Hindlimb muscle (tissue), 1 donor: ENCODE measurements around the gene BCAS3. TPM values are rescaled to one million over a fixed set of nuclear protein-coding genes. Genes with fewer than 3 reads are reported as not detected.
"Not testable (repeated sequence)": the region's sequence is repeated elsewhere in the genome, so short reads cannot be mapped to it uniquely, and the experiment has no call there.

ENCODE experiments used
- DNase-seq: peaks from one replicate; pipeline ENCODE4 v3.0.0-alpha.2; 2013
- polyA plus RNA-seq: library from polyadenylated mRNA; unstranded; fragments of 120-200 nt; gene quantifications from one replicate; pipeline ENCODE4 v1.2.1, GENCODE V29; 2013; ENCODE audit not compliant: insufficient read length

Gene BCAS3
- polyA plus RNA-seq, 1 donor, result 9.2 TPM

DNA sequence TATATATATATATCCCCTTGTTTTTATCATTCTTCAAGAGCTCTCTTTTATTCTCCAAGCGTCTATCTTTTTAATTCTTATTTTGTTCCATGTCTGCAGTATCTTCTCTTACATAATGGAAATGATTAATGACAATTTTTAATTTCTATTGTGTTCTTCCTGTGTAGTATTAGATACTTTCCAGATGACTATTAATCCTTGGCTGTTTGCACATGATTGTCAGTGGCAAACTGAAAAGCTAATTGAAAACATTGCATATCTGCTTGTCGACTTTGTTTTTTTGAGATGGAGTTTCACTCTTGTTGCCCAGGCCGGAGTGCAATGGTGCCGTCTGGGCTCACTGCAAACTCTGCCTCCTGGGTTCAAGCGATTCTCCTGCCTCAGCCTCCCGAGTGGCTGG lies 124.7 kb downstream of the BCAS3 start:
- DNase-seq, result no peak

DNA sequence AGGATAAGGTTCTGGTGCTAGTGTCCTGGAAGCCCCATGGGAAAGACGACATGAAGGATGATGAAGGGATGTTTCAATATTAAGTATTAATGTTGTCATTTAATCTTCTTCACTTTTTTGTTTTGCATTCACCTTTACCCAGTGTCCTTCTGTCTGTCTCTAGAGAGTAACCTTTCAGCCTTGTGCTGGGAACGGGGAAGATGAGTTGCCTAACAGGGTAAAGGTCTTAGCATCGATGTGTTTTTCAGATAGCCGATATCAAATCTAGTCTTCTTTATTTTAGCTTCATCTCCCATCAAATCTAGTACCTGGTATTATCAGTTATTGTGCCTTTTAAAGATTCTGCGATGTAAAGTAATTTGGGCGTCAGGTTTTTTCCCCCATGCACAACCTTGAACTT lies 125.4 kb downstream of the BCAS3 start:
- DNase-seq, result no peak

DNA sequence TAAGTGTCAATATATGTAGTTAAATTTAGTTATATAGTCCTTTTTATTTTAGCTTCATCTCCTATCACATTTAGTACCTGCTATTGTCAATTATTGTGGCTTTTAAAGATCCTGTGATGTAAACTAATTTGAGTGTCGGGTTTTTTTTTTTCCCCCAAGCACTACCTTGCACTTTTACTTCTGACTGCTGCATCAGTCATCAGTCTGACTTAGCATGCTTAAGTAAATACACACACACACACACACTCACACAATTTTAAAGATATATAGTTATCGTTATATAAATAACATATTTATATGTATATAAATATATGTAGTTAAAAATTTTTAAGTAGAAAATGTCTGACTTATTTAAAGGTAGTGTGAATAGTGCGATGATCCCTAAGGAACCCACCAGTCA lies 127.2 kb downstream of the BCAS3 start:
- no peak for DNase-seq

DNA sequence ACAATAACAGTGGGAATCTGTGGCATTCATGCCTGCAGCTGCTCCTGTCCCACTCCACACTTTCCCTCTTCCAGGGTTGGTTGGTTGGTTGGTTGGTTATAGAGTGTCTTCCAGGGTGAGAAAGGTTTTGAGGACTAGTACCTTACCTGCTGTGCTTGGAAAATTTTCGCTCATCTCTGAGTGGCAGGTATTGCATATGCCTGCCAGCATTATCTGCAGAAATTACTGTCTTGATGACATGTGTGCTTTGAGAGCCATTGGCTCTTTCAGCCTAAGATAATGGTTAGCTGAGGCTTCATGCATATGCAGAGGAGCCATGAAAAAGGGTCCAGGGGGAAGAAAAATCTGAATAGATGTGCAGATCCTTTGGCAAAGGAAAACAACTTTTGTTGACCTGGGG lies 131.8 kb downstream of the BCAS3 start:
- DNase-seq, result no peak

DNA sequence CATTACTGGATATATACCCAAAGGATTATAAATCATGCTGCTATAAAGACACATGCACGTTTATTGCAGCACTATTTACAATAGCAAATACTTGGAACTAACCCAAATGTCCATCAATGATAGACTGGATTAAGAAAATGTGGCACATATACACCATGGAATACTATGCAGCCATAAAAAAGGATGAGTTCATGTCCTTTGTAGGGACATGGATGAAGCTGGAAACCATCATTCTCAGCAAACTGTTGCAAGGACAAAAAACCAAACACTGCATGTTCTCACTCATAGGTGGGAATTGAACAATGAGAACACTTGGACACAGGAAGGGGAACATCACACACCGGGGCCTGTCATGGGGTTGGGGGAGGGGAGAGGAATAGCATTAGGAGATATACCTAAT lies 137.3 kb downstream of the BCAS3 start:
- not testable (repeated sequence) for DNase-seq

DNA sequence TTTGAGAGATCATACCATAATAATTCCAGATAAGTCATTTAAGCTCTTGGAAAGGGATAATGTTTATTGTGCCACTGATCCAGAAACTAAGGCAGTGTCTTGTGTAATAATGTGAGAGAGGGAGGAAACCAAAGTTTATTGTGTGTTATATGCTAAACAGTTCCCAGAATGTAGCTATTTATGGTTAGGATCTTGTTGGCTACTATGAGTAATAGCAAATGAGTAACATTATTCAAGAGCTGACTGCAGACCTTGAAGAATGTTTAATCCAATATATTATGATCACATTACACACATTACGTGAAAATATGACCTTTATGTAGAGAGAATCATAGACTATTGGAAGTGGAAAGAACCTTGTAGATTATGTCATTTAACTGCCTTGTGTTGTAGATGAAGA lies 139.5 kb downstream of the BCAS3 start:
- no peak for DNase-seq

DNA sequence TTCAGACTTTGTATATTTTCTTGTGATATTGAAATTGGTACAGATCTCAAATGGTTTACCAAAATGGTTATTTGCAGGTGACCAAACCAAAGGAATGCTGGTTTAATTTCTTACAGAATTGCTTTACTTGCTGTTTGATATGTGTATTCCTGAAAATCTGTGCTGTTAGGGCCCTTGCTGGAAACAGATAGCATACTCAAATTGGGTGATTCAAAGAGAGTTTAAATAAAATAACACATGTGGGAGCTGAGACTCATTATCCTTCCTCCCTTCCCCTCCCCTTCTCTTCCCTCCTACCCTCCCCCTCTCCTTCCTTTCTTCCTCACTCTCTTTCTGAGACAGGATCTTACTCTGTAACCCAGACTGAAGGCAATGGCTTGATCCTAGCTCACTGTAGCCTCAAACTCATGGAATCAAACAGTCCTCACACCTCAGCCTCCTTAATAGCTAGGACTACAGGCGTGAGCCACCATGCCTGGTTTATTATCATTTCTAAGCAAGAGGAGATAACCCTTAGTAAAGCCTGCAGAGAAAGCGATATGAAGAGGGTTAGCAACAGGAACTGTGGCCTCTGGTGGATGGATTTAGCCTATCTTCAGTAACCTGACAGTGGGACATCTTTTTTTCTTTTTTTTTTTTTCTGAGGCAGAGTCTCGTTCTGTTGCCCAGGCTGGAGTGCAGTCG lies 141.9 kb downstream of the BCAS3 start:
- no peak for DNase-seq

- DNase-seq, result no peak
Observed at GRCh38 chr17:60823515-60823914, 145.9 kb downstream of the BCAS3 start.

DNA sequence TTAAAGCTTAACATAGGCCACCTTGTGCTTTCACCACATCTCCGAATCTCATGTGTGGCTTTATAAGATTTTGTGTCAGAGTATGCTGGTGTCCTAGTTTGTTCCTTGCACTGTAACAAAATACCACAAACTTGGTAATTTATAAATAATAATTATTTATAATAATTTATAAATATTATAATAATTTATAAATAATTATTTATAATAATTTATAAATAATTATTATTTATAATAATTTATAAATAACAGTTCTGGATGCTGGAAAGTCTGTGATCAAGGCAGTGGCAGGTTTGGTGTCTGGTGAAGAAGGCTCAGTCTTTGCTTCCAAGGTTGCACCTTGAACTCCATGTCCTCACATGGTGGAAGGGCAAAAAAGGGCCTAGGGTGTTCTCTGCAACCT lies 147.7 kb downstream of the BCAS3 start:
- DNase-seq, result no peak

GRCh38 chr17:60827943-60828342 lies 150.3 kb downstream of the BCAS3 start:
- DNase-seq, result peak; percentile 9

- peak; percentile 32 for DNase-seq
Observed at GRCh38 chr17:60832151-60832585, 154.5 kb downstream of the BCAS3 start.

- no peak for DNase-seq
Observed at GRCh38 chr17:60832631-60833030, 155.0 kb downstream of the BCAS3 start.

- DNase-seq, result no peak
Observed at GRCh38 chr17:60840456-60840855, 162.8 kb downstream of the BCAS3 start.

- DNase-seq, result no peak
Observed at GRCh38 chr17:60845012-60845411, 167.4 kb downstream of the BCAS3 start.

DNA sequence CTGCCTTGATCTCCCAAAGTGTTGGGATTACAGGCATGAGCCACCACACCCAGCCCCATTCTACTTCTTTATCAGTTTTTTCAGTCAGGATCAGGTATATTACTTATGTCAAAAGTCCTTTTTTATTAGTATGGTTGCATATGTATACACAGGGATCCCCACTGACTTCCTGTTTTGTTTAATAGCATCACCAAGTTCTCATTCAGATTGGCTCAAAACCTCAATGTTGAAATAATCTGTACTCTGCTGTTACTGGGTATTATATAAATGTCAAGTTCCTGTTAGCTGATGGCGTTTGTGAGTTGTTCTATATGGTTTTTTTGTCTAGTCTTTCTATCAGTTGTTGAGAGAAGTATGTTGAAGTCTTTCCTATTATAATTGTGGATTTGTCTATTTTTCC lies 168.5 kb downstream of the BCAS3 start:
- DNase-seq, result no peak

DNA sequence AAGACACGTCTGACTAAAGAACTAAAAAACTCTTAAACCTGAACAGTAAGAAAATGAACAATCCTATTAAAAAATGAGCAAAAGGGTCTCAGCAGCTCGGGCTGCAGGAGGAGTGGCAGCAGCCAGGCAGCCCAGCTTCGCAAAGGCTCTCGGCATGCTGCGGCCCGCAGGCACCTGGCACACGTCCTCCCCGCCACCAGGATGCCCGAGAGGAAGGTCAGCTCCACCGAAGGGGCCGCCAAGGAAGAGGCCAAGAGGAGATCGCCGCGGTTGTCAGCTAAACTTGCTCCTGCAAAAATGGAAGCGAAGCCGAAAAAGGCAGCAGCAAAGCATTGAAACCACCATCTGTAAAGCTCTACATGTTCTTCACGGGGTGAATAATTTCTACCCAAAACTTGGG lies 173.5 kb downstream of the BCAS3 start:
- DNase-seq, result no peak

- DNase-seq, result no peak
Observed at GRCh38 chr17:60857556-60858080, 180.0 kb downstream of the BCAS3 start.

DNA sequence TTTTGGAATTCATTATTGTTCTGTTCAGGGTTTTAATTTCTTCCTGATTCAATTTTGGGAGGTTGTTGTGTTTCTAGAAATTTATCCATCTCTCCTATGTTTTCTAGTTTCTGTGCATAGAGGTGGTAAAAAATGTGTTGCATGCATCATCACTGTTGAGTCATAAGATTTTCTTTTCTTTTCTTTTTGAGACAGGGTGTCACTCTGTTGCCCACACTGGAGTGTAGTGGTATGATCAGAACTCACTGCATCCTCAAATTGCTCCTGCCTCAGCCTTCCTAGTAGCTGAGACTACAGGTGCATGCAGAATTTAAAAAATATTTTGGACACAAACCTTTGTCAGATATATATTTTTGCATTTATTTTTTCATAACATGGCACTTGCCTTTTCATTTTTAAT lies 184.8 kb downstream of the BCAS3 start:
- no peak for DNase-seq

GRCh38 chr17:60863892-60864707 lies 186.4 kb downstream of the BCAS3 start:
- DNase-seq, result peak; percentile 0

GRCh38 chr17:60864708-60865005 lies 187.0 kb downstream of the BCAS3 start:
- DNase-seq, result no peak

DNA sequence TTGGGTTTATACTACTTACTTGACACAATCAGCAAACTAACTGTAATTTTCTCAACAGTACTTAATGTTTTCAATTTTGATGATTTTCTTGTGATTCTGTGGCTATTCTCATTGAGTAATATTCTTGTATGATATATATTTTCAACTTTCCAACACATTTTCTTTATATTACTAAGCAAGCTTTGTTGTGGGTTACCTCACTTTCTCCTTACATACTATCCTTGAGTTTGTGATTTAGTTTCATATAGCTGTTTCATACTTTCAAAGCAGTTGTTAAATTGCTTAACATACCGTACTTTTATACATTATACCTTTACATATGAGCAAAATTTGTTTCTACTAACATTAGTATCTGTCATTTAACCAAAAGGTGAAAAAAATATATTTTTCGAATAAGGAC lies 197.1 kb downstream of the BCAS3 start:
- DNase-seq, result no peak

- DNase-seq, result not testable (repeated sequence)
Observed at GRCh38 chr17:60886731-60887613, 209.3 kb downstream of the BCAS3 start.

- DNase-seq, result no peak
Observed at GRCh38 chr17:60887614-60888028, 210.0 kb downstream of the BCAS3 start.
